Bronchus fibroblast of lung (primary cell): ENCODE data around the gene INTS12. TPM values are rescaled to one million over a fixed set of nuclear protein-coding genes. Genes with fewer than 3 reads are reported as not detected.

ENCODE experiments used
- total RNA-seq: library from RNA; depleted of rRNA; stranded (reverse); fragments of >200 nt; gene quantifications from 2 replicates; pipeline ENCODE4 v1.2.3, GENCODE V29; 2015

The INTS12 gene, protein sequence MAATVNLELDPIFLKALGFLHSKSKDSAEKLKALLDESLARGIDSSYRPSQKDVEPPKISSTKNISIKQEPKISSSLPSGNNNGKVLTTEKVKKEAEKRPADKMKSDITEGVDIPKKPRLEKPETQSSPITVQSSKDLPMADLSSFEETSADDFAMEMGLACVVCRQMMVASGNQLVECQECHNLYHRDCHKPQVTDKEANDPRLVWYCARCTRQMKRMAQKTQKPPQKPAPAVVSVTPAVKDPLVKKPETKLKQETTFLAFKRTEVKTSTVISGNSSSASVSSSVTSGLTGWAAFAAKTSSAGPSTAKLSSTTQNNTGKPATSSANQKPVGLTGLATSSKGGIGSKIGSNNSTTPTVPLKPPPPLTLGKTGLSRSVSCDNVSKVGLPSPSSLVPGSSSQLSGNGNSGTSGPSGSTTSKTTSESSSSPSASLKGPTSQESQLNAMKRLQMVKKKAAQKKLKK
- total RNA-seq: 19.9 and 24.0 TPM in 2 replicates

DNA sequence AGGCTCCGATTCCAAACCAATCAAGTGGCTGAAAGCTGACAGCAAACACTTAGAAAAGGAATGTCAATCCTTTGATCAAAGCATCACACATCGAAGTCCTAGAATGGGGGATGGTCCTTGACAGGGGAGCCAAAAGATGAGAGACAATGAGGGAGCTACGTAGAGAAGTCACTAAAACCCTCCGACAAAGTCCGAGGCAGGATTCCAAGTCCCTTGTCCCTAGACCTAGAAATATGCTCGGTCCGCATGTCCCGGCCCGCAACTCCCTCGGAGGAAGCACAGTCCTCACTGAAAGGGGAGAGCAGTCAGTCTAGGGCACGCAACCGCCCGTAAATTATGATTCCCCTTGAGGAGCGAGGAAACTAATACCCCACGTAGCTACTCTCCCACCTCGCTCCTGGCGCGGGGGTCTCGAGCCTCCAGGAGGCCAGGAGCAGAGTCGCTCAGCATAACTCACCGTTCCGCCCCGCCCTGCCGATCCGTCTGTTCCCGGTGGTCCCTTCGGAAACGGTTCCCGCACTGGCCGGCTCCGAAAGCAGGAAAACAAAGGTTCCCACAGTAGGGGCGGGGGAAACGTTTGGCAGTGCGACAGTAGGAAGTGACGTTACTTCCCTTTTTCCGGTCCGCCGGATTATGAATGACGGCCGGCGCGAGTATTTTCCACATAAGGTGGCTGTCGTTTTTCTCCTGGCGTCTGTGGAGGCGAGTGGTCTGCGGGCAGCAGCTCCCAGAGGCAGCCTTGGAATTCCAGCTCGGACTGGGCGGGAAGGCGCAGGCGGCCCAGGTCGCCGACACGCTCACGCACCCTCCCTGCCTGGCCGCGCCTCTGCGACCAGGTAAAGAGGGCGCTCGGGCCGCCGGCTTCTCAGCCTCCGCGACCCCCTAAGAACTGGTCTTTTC lies at the start of gene INTS12, which contains the start of gene GSTCD:
INTS12 (minus strand) TSS at position 509 of the 900 bp plus-strand sequence. CDS start 8,684 bp downstream, outside the sequence.
GSTCD (plus strand) TSS at position 604 of the 900 bp plus-strand sequence. CDS start 8,830 bp downstream, outside the sequence.

Other genes starting within 250 kb of the INTS12 start
- gene PPA2, start 234.6 kb downstream of the INTS12 start, total RNA-seq: 76.9 and 85.9 TPM in 2 replicates
- gene ARHGEF38, start 156.1 kb downstream of the INTS12 start, total RNA-seq: not detected in 2 replicates
- 12.6 and 15.6 TPM in 2 replicates for gene GSTCD, start 95 bp upstream of the INTS12 start, total RNA-seq
- not detected in 2 replicates for gene NPNT, start 186.8 kb upstream of the INTS12 start, total RNA-seq